HepG2 (cell line): ENCODE measurements around the gene VPS37B. TPM values are rescaled to one million over a fixed set of nuclear protein-coding genes. Genes with fewer than 3 reads are reported as not detected.

Source experiments
- CSRNP1 ChIP-seq: sonication (generic); formaldehyde crosslinking; IDR thresholded peaks from 2 replicates; pipeline ENCODE4 v1.8.1; 2023; ENCODE audit warnings: mild to moderate bottlenecking, missing genetic modification reagents
- DNMT3B ChIP-seq: conservative IDR thresholded peaks from 2 replicates; pipeline ENCODE4 v1.6.1; 2016; ENCODE audit warnings: missing biosample characterization, control low read depth
- GATAD1 ChIP-seq: IDR thresholded peaks from 2 replicates; pipeline ENCODE4 v1.6.1; 2016; ENCODE audit warnings: missing genetic modification reagents, missing compliant biosample characterization
- HMGXB3 ChIP-seq: sonication (generic); formaldehyde crosslinking; IDR thresholded peaks from 2 replicates; pipeline ENCODE4 v1.4.0; 2020; ENCODE audit warnings: missing genetic modification reagents, borderline replicate concordance
- MATR3 ChIP-seq: sonication (generic); formaldehyde crosslinking; IDR thresholded peaks from 2 replicates; pipeline ENCODE4 v1.4.0; 2020; ENCODE audit warnings: missing genetic modification reagents
- MTERF4 ChIP-seq: sonication (generic); formaldehyde crosslinking; IDR thresholded peaks from 2 replicates; pipeline ENCODE4 v1.8.0; 2023; ENCODE audit warnings: mild to moderate bottlenecking, missing genetic modification reagents
- NR2F6 ChIP-seq, 2 experiments: IDR thresholded peaks; 2 replicates each; pipeline ENCODE4 v1.6.1; 2016; ENCODE audit warnings: antibody characterized with exemption in 1 of 2, mild to moderate bottlenecking in 1 of 2
- SIN3A ChIP-seq: IDR thresholded peaks from 2 replicates; pipeline ENCODE4 v1.6.1; 2011; ENCODE audit warnings: low read depth, mild to moderate bottlenecking, control low read depth, low read length, borderline replicate concordance
- ZNF101 ChIP-seq: sonication (generic); formaldehyde crosslinking; IDR thresholded peaks from 2 replicates; pipeline ENCODE4 v1.4.0; 2020; ENCODE audit warnings: mild to moderate bottlenecking, low read depth, missing genetic modification reagents, borderline replicate concordance
- ZNF24 ChIP-seq: fragments of 450-650 bp; IDR thresholded peaks from 2 replicates; pipeline ENCODE4 v1.6.1; 2017; ENCODE audit warnings: antibody characterized with exemption, mild to moderate bottlenecking
- ZNF543 ChIP-seq: sonication (generic); formaldehyde crosslinking; IDR thresholded peaks from 2 replicates; pipeline ENCODE4 v1.4.0; 2020; ENCODE audit warnings: mild to moderate bottlenecking, missing genetic modification reagents
- ZNF563 ChIP-seq: sonication (generic); formaldehyde crosslinking; IDR thresholded peaks from 2 replicates; pipeline ENCODE4 v1.8.0; 2022; ENCODE audit warnings: mild to moderate bottlenecking, moderate library complexity, missing genetic modification reagents
- ZNF574 ChIP-seq: sonication (generic); formaldehyde crosslinking; IDR thresholded peaks from 2 replicates; pipeline ENCODE4 v1.4.0; 2020; ENCODE audit warnings: missing genetic modification reagents
- ZNF619 ChIP-seq: sonication (generic); formaldehyde crosslinking; IDR thresholded peaks from 2 replicates; pipeline ENCODE4 v1.4.0; 2020; ENCODE audit warnings: mild to moderate bottlenecking, missing genetic modification reagents
- ZNF710 ChIP-seq: sonication (generic); formaldehyde crosslinking; IDR thresholded peaks from 2 replicates; pipeline ENCODE4 v1.5.0; 2020; ENCODE audit warnings: mild to moderate bottlenecking, missing genetic modification reagents, borderline replicate concordance
- ZNF83 ChIP-seq: sonication (generic); formaldehyde crosslinking; IDR thresholded peaks from 2 replicates; pipeline ENCODE4 v1.4.0; 2020; ENCODE audit warnings: missing genetic modification reagents, mild to moderate bottlenecking, borderline replicate concordance
- polyA plus RNA-seq, 8 experiments: library from polyadenylated mRNA; depleted of rRNA in 3 of 8; stranded (reverse) in 7 of 8; unstranded in 1 of 8; fragments of >200 nt; fragmentation: Illumina TruSeq in 4 of 8; extraction: Trizol in 4 of 8; gene quantifications; 2 replicates each; pipeline versions ENCODE4 v1.2.1 to v1.2.3, GENCODE V29; 2011 to 2016; ENCODE audit warnings: low read depth in 4 of 8, missing spikeins in 1 of 8, mixed read lengths in 1 of 8; ENCODE audit not compliant: insufficient read depth in 1 of 8
- total RNA-seq, 5 experiments: library from RNA; depleted of rRNA; stranded (reverse); fragments of >200 nt; fragmentation: Illumina TruSeq; extraction: Trizol; gene quantifications; 2 replicates each; pipeline ENCODE4 v1.2.3, GENCODE V29; 2016; ENCODE audit warnings: low read depth in 1 of 5

Gene VPS37B
- total and polyA plus RNA-seq, 2 of the 13 experiments (the other 11 are each of a cell fraction or from before 2014, with no cell fraction given): 4.6 to 5.3 TPM

GRCh38 chr12:122834104-122834920 is 61.6 kb downstream of the VPS37B start (continued):
- no peak for TF ChIP-seq HMGXB3 (CRISPR knock-in tag)
- no peak for TF ChIP-seq ZNF83 (CRISPR knock-in tag)
- TF ChIP-seq ZNF619 (CRISPR knock-in tag): no peak
- peak; percentile 28; the same call in 1 of the 2 replicates for TF ChIP-seq ZNF574
- TF ChIP-seq CSRNP1 (CRISPR knock-in tag): no peak
- TF ChIP-seq ZNF563 (CRISPR knock-in tag): no peak
- no peak for TF ChIP-seq MTERF4 (CRISPR knock-in tag)
- no peak for TF ChIP-seq GATAD1 (CRISPR knock-in tag)
- TF ChIP-seq MATR3 (CRISPR knock-in tag): no peak
- TF ChIP-seq ZNF24: no peak
- no peak for TF ChIP-seq ZNF101 (CRISPR knock-in tag)
- TF ChIP-seq DNMT3B: no peak
- TF ChIP-seq ZNF710 (CRISPR knock-in tag): no peak; the same call in 1 of the 2 replicates
- no peak for TF ChIP-seq ZNF543
- TF ChIP-seq SIN3A: no peak
- no peak for TF ChIP-seq NR2F6 (IDR thresholded peaks at IDR 0.05)
- peak; percentile 21; the same call in 1 of the 2 replicates for TF ChIP-seq NR2F6 (CRISPR knock-in tag; IDR thresholded peaks at IDR 0.05)
